ENCODE results near the gene SYNPO2.

DNA sequence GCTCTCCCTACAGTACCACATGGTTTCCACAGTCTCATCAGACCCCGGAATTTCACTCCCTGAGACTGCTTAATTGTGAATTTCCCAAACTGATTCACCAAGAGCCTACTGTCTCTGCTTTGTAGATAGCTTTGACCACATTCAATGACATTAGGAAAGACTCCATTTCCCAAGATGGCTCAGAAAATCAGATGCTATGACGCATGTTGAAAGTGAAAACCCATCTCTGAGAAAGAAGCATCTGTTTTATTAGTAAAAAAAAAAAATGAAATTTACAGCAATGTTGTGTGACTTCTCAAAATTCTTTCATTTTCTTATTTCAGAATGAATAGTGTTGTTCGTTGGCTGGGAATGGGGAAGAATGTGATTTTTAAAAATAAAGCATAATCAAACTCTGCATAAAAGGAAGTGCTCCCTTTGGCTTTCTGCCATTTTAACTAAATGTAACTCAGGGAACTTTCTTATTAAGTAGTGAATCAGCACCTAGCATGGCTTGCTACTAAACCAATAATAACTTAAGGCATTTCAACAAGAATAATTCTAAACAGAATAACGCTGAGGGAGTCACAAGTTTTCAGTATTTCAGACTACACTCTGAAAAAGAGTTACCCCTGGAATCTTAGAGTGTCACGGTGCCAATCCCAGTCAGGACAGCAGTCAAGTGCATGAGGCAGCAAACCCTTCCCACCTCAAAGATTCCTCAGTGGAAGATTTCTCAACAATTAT lies 149.6 kb downstream of the SYNPO2 start:
- TF ChIP-seq, protein P1, sequence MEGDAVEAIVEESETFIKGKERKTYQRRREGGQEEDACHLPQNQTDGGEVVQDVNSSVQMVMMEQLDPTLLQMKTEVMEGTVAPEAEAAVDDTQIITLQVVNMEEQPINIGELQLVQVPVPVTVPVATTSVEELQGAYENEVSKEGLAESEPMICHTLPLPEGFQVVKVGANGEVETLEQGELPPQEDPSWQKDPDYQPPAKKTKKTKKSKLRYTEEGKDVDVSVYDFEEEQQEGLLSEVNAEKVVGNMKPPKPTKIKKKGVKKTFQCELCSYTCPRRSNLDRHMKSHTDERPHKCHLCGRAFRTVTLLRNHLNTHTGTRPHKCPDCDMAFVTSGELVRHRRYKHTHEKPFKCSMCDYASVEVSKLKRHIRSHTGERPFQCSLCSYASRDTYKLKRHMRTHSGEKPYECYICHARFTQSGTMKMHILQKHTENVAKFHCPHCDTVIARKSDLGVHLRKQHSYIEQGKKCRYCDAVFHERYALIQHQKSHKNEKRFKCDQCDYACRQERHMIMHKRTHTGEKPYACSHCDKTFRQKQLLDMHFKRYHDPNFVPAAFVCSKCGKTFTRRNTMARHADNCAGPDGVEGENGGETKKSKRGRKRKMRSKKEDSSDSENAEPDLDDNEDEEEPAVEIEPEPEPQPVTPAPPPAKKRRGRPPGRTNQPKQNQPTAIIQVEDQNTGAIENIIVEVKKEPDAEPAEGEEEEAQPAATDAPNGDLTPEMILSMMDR (IDR thresholded peaks at IDR 0.05) = no peak
- peak; percentile 28 for TF ChIP-seq POLR2AphosphoS5 (IDR thresholded peaks at IDR 0.05)
